A549 treated with Mapracorat at 1 μM for 4 hours (cell line): Measurements from ENCODE around the gene PCDHA7. TPM values are rescaled to one million over a fixed set of nuclear protein-coding genes. Genes with fewer than 3 reads are reported as not detected.

ENCODE experiments used
- total RNA-seq: library from RNA; stranded (reverse); fragments of 200-300 nt; extraction: Qiagen RNA extraction; gene quantifications from 5 replicates; pipeline ENCODE4 v1.2.3, GENCODE V29; 2022

PCDHA7 gene
- total RNA-seq, 1 experiment from 2014 or later = 0.10 TPM

Other genes starting within 250 kb of the PCDHA7 start
- 3.4 to 4.7 TPM (median 4.3 TPM) in 5 replicates for gene CD14, start 201.1 kb upstream of the PCDHA7 start, total RNA-seq
- 8.4 to 14.4 TPM (median 13.0 TPM) in 5 replicates for gene TMCO6, start 194.8 kb upstream of the PCDHA7 start, total RNA-seq
- 113 to 119 TPM (median 117 TPM) in 5 replicates for gene NDUFA2, start 186.6 kb upstream of the PCDHA7 start, total RNA-seq
- 86.3 to 123 TPM (median 89.1 TPM) in 5 replicates for gene IK, start 186.4 kb upstream of the PCDHA7 start, total RNA-seq
- 27.2 to 30.4 TPM (median 27.7 TPM) in 5 replicates for gene WDR55, start 169.4 kb upstream of the PCDHA7 start, total RNA-seq
- 0.66 to 1.0 TPM (median 0.88 TPM) in 5 replicates for gene DND1, start 160.7 kb upstream of the PCDHA7 start, total RNA-seq
- 70.9 to 83.6 TPM (median 77.9 TPM) in 5 replicates for gene HARS1, start 142.9 kb upstream of the PCDHA7 start, total RNA-seq
- 34.5 to 42.6 TPM (median 36.4 TPM) in 5 replicates for gene HARS2, start 142.8 kb upstream of the PCDHA7 start, total RNA-seq
- 80.7 to 116 TPM (median 88.0 TPM) in 5 replicates for gene ZMAT2, start 133.8 kb upstream of the PCDHA7 start, total RNA-seq
- gene PCDHA1, start 48.1 kb upstream of the PCDHA7 start, total RNA-seq = 0.06 to 0.23 TPM (median 0.14 TPM) in 5 replicates
- 0.10 TPM in 1 of 5 replicates, not detected in the others for gene PCDHA2, start 39.4 kb upstream of the PCDHA7 start, total RNA-seq
- gene PCDHA3, start 33.2 kb upstream of the PCDHA7 start, total RNA-seq = 0.71 to 1.1 TPM (median 0.99 TPM) in 5 replicates
- gene PCDHA4, start 27.2 kb upstream of the PCDHA7 start, total RNA-seq = 1.5 to 1.8 TPM (median 1.7 TPM) in 5 replicates
- 0.64 to 0.87 TPM (median 0.77 TPM) in 5 replicates for gene PCDHA5, start 12.7 kb upstream of the PCDHA7 start, total RNA-seq
- gene PCDHA6, start 6.3 kb upstream of the PCDHA7 start, total RNA-seq = 0.06 to 0.08 TPM in 2 of 5 replicates, not detected in the others
- 0.05 to 0.07 TPM (median 0.06 TPM) in 4 of 5 replicates, not detected in the other for gene PCDHA8, start 6.9 kb downstream of the PCDHA7 start, total RNA-seq
- gene PCDHA9, start 14.1 kb downstream of the PCDHA7 start, total RNA-seq = 0.02 TPM in 1 of 5 replicates, not detected in the others
- gene PCDHA10, start 21.6 kb downstream of the PCDHA7 start, total RNA-seq = 0.01 to 0.06 TPM (median 0.03 TPM) in 4 of 5 replicates, not detected in the other
- 0.04 to 0.08 TPM (median 0.06 TPM) in 4 of 5 replicates, not detected in the other for gene PCDHA11, start 34.7 kb downstream of the PCDHA7 start, total RNA-seq
- gene PCDHA12, start 41.0 kb downstream of the PCDHA7 start, total RNA-seq = 2.8 to 3.2 TPM (median 3.0 TPM) in 5 replicates
- gene PCDHA13, start 47.9 kb downstream of the PCDHA7 start, total RNA-seq = 0.05 to 0.06 TPM in 2 of 5 replicates, not detected in the others
- 1.6 to 2.3 TPM (median 2.0 TPM) in 5 replicates for gene PCDHAC1, start 92.0 kb downstream of the PCDHA7 start, total RNA-seq
- gene PCDHAC2, start 132.2 kb downstream of the PCDHA7 start, total RNA-seq = 3.5 to 4.8 TPM (median 3.9 TPM) in 5 replicates
- not detected in 5 replicates for gene PCDHB1, start 217.1 kb downstream of the PCDHA7 start, total RNA-seq